HepG2 (cell line): Measurements from ENCODE around the gene GALNT5.

ENCODE experiments used
- BCL3 ChIP-seq: sonication (generic); formaldehyde crosslinking; IDR thresholded peaks from 2 replicates; pipeline ENCODE4 v1.5.1; 2020; ENCODE audit warnings: mild to moderate bottlenecking, missing genetic modification reagents, moderate library complexity
- HOXA5 ChIP-seq: sonication (generic); formaldehyde crosslinking; IDR thresholded peaks from 2 replicates; pipeline ENCODE4 v1.4.0; 2020; ENCODE audit warnings: missing genetic modification reagents
- TBP ChIP-seq: sonication (generic); formaldehyde crosslinking; IDR thresholded peaks from 2 replicates; pipeline ENCODE4 v1.5.0; 2020; ENCODE audit warnings: missing genetic modification reagents
- ZHX2 ChIP-seq, 2 experiments: sonication (generic) in 1 of 2; formaldehyde crosslinking in 1 of 2; IDR thresholded peaks; 2 replicates each; pipeline versions ENCODE4 v1.6.1 to v1.9.0; 2014 to 2022; ENCODE audit warnings: antibody characterized with exemption in 1 of 2, borderline replicate concordance in 1 of 2, inconsistent platforms in 1 of 2, low read depth in 1 of 2, missing genetic modification reagents in 1 of 2

- no peak for TF ChIP-seq ZHX2 (IDR thresholded peaks at IDR 0.05; ENCODE audit: low read depth)
- no peak for TF ChIP-seq ZHX2 (CRISPR knock-in tag; IDR thresholded peaks at IDR 0.05; ENCODE audit: borderline replicate concordance)
- no peak for TF ChIP-seq HOXA5 (CRISPR knock-in tag)
- TF ChIP-seq BCL3 (CRISPR knock-in tag), result no peak
- no peak for TF ChIP-seq TBP (CRISPR knock-in tag)
These were observed 5.0 kb upstream of the GALNT5 start for GRCh38 chr2:157252529-157252928.
